Testis (tissue), 2 donors: ENCODE measurements around the gene ZNRF2.

ENCODE experiments used
- POLR2A ChIP-seq: fragments of 450-650 bp; IDR thresholded peaks from one replicate; pipeline ENCODE4 v1.6.1; 2017; ENCODE audit warnings: antibody characterized with exemption, mild to moderate bottlenecking, moderate library complexity
- TF ChIP-seq, protein P1 (sequence below), 3 experiments: fragments of 450-650 bp in 2 of 3; fragments of 200-600 bp in 1 of 3; sonication (generic) in 1 of 3; IDR thresholded peaks; one replicate each; pipeline ENCODE4 v1.5.1; 2016 to 2019; ENCODE audit warnings: antibody characterized with exemption in 3 of 3, mild to moderate bottlenecking in 2 of 3, moderate library complexity in 1 of 3

GRCh38 chr7:30365621-30366020 is 81.2 kb downstream of the ZNRF2 start:
- TF ChIP-seq, protein P1, sequence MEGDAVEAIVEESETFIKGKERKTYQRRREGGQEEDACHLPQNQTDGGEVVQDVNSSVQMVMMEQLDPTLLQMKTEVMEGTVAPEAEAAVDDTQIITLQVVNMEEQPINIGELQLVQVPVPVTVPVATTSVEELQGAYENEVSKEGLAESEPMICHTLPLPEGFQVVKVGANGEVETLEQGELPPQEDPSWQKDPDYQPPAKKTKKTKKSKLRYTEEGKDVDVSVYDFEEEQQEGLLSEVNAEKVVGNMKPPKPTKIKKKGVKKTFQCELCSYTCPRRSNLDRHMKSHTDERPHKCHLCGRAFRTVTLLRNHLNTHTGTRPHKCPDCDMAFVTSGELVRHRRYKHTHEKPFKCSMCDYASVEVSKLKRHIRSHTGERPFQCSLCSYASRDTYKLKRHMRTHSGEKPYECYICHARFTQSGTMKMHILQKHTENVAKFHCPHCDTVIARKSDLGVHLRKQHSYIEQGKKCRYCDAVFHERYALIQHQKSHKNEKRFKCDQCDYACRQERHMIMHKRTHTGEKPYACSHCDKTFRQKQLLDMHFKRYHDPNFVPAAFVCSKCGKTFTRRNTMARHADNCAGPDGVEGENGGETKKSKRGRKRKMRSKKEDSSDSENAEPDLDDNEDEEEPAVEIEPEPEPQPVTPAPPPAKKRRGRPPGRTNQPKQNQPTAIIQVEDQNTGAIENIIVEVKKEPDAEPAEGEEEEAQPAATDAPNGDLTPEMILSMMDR (IDR thresholded peaks at IDR 0.05), result no peak
- no peak for TF ChIP-seq POLR2A
